HCT116 (cell line): Measurements from ENCODE around the gene SRP9. TPM values are rescaled to one million over a fixed set of nuclear protein-coding genes. Genes with fewer than 3 reads are reported as not detected.

Source experiments
- ATAC-seq: fragments of 200-7000 bp; cut with Tn5 transposase; 2 replicates; pipeline ENCODE4 v1.9.1; 2020; ENCODE audit warnings: mild to moderate bottlenecking, moderate library complexity
- BruUV-seq: library from RNA; stranded (reverse); fragments of 400-500 nt; replicated peaks from 2 replicates; lab custom pipeline; 2021; lab: Mats Ljungman, UMichigan
- CTCF ChIA-PET: fragments of 300-600 bp; sonication (Branson Sonifier 250); formaldehyde crosslinking; loops from one replicate; lab custom pipeline; 2021; ENCODE audit warnings: antibody characterized with exemption; lab: Charles Lee
- POLR2A ChIA-PET: fragments of 300-600, 350-600 bp; sonication (Branson Sonifier 250); formaldehyde crosslinking; loops from one replicate; lab custom pipeline; 2021; ENCODE audit warnings: antibody characterized with exemption; lab: Charles Lee
- RAD21 ChIA-PET, 2 experiments: fragments of 300-600 bp; sonication (Branson Sonifier 250); formaldehyde crosslinking; loops; one replicate each; lab custom pipeline; 2023; ENCODE audit warnings: low total read pairs in 2 of 2; ENCODE audit not compliant: uncharacterized antibody in 2 of 2, unreplicated experiment in 2 of 2, low non-redundant PET in 1 of 2; lab: Charles Lee
- DNase-seq: peaks from one replicate; pipeline ENCODE4 v3.0.0-alpha.2; 2010; ENCODE audit warnings: low read depth, low spot score
- H2AFZ ChIP-seq: fragments of 200-600 bp; shearing (Covaris generic), sonication (generic); 2 replicates; pipeline ENCODE4 v1.6.1; 2017; ENCODE audit warnings: low read depth, mixed run types, mixed read lengths, antibody characterized with exemption, low read length; ENCODE audit not compliant: poor library complexity, severe bottlenecking
- H3K27ac ChIP-seq: 2 replicates; pipeline ENCODE4 v1.5.1; 2012; ENCODE audit warnings: low read depth, low read length
- H3K27me3 ChIP-seq: fragments of 200-600 bp; sonication (generic); 2 replicates; pipeline ENCODE4 v1.6.1; 2016; ENCODE audit warnings: mixed run types, low read length, mixed read lengths; ENCODE audit not compliant: insufficient read depth
- H3K36me3 ChIP-seq, 2 experiments: fragments of 200-500 bp in 1 of 2; fragments of 200-600 bp in 1 of 2; sonication (Bioruptor generic) in 1 of 2; sonication (generic) in 1 of 2; 2 replicates each; pipeline versions ENCODE4 v1.5.1 to v1.6.1; 2014 to 2016; ENCODE audit warnings: low read length in 2 of 2, inconsistent platforms in 1 of 2, mixed read lengths in 1 of 2, mixed run types in 1 of 2; ENCODE audit not compliant: insufficient read depth in 2 of 2, control insufficient read depth in 1 of 2
- H3K4me1 ChIP-seq, 2 experiments: fragments of 200-600 bp in 1 of 2; sonication (generic) in 1 of 2; 2 replicates each; pipeline versions ENCODE4 v1.5.1 to v1.6.1; 2012 to 2017; ENCODE audit warnings: low read length in 2 of 2, inconsistent platforms in 1 of 2, mild to moderate bottlenecking in 1 of 2, mixed read lengths in 1 of 2, mixed run types in 1 of 2, moderate library complexity in 1 of 2; ENCODE audit not compliant: insufficient read depth in 2 of 2, control insufficient read depth in 1 of 2
- H3K4me2 ChIP-seq: fragments of 200-600 bp; sonication (generic); 2 replicates; pipeline ENCODE4 v1.6.1; 2017; ENCODE audit warnings: mixed run types, low read length, mixed read lengths
- H3K4me3 ChIP-seq, 2 experiments: fragments of 200-600 bp in 1 of 2; sonication (generic) in 1 of 2; replicated peaks in 1 of 2; 2 replicates each; pipeline ENCODE4 v1.5.1; 2011 to 2016; ENCODE audit warnings: low read length in 2 of 2, control low read depth in 1 of 2, low read depth in 1 of 2, mild to moderate bottlenecking in 1 of 2, mixed read lengths in 1 of 2, mixed run types in 1 of 2
- H3K79me2 ChIP-seq: fragments of 200-600 bp; sonication (generic); 2 replicates; pipeline ENCODE4 v1.6.1; 2017; ENCODE audit warnings: mild to moderate bottlenecking, mixed run types, low read length, moderate library complexity, mixed read lengths; ENCODE audit not compliant: insufficient read depth
- H3K9ac ChIP-seq: fragments of 200-600 bp; sonication (generic); 2 replicates; pipeline ENCODE4 v1.6.1; 2016; ENCODE audit warnings: low read length, mixed read lengths
- H3K9me2 ChIP-seq: fragments of 200-600 bp; sonication (generic), shearing (Covaris generic); 2 replicates; pipeline ENCODE4 v1.6.1; 2017; ENCODE audit warnings: mixed run types, mild to moderate bottlenecking, moderate library complexity; ENCODE audit not compliant: insufficient read depth
- H3K9me3 ChIP-seq, 2 experiments: fragments of 200-500 bp in 1 of 2; fragments of 200-600 bp in 1 of 2; sonication (Bioruptor generic) in 1 of 2; sonication (generic) in 1 of 2; 2 replicates each; pipeline ENCODE4 v1.6.1; 2014 to 2017; ENCODE audit warnings: low read length in 2 of 2, mixed read lengths in 2 of 2, inconsistent platforms in 1 of 2, low read depth in 1 of 2, mild to moderate bottlenecking in 1 of 2, mixed run types in 1 of 2, moderate library complexity in 1 of 2; ENCODE audit not compliant: control insufficient read depth in 1 of 2, insufficient read depth in 1 of 2
- H4K20me1 ChIP-seq: fragments of 200-600 bp; sonication (generic), shearing (Covaris generic); 2 replicates; pipeline ENCODE4 v1.6.1; 2017; ENCODE audit warnings: mixed run types, mild to moderate bottlenecking, moderate library complexity; ENCODE audit not compliant: insufficient read depth
- CBX3 ChIP-seq: IDR thresholded peaks from 2 replicates; pipeline ENCODE4 v1.6.1; 2012; ENCODE audit warnings: low read depth
- CEBPB ChIP-seq: IDR thresholded peaks from 2 replicates; pipeline ENCODE4 v1.6.1; 2012; ENCODE audit warnings: low read depth
- EGR1 ChIP-seq: IDR thresholded peaks from 2 replicates; pipeline ENCODE4 v1.6.1; 2012; ENCODE audit warnings: low read depth
- EZH2phosphoT487 ChIP-seq: fragments of 200-600 bp; IDR thresholded peaks from 2 replicates; pipeline ENCODE4 v1.6.1; 2018; ENCODE audit warnings: antibody characterized with exemption, borderline replicate concordance
- FOSL1 ChIP-seq: IDR thresholded peaks from 2 replicates; pipeline ENCODE4 v1.6.1; 2012; ENCODE audit warnings: low read depth
- JUND ChIP-seq: IDR thresholded peaks from 2 replicates; pipeline ENCODE4 v1.6.1; 2012
- MAX ChIP-seq: IDR thresholded peaks from 2 replicates; pipeline ENCODE4 v1.6.1; 2012
- POLR2A ChIP-seq: IDR thresholded peaks from 2 replicates; pipeline ENCODE4 v1.7.0; 2011; ENCODE audit warnings: borderline replicate concordance; ENCODE audit not compliant: insufficient read depth, insufficient read length; ENCODE audit errors: extremely low read depth
- REST ChIP-seq: IDR thresholded peaks from 2 replicates; pipeline ENCODE4 v1.6.1; 2012; ENCODE audit warnings: low read depth
- SIN3A ChIP-seq: IDR thresholded peaks from 2 replicates; pipeline ENCODE4 v1.6.1; 2012; ENCODE audit warnings: low read depth
- SP1 ChIP-seq: IDR thresholded peaks from 2 replicates; pipeline ENCODE4 v1.6.1; 2012; ENCODE audit warnings: low read depth
- SRF ChIP-seq: IDR thresholded peaks from 2 replicates; pipeline ENCODE4 v1.6.1; 2012; ENCODE audit warnings: low read depth
- TCF7L2 ChIP-seq: IDR thresholded peaks from 2 replicates; pipeline ENCODE4 v1.7.0; 2011; ENCODE audit warnings: borderline replicate concordance, inconsistent platforms; ENCODE audit not compliant: insufficient read depth, insufficient read length; ENCODE audit errors: extremely low read depth
- YY1 ChIP-seq: IDR thresholded peaks from 2 replicates; pipeline ENCODE4 v1.6.1; 2011; ENCODE audit warnings: low read length, low read depth, moderate library complexity, mild to moderate bottlenecking; ENCODE audit not compliant: insufficient replicate concordance; ENCODE audit errors: extremely low read depth
- ZBTB33 ChIP-seq: IDR thresholded peaks from 2 replicates; pipeline ENCODE4 v1.6.1; 2011; ENCODE audit warnings: mild to moderate bottlenecking, low read length, moderate library complexity; ENCODE audit not compliant: insufficient replicate concordance; ENCODE audit errors: extremely low read depth
- ZFX ChIP-seq: fragments of 450-650 bp; IDR thresholded peaks from 2 replicates; pipeline ENCODE4 v1.6.1; 2017
- ZNF274 ChIP-seq: fragments of 200-500 bp; sonication (Bioruptor generic); IDR thresholded peaks from 2 replicates; pipeline ENCODE4 v1.6.1; 2014; ENCODE audit warnings: mild to moderate bottlenecking, low read depth, low read length, inconsistent platforms
- intact Hi-C: fragments of 100-400 bp; cut with micrococcal nuclease; formaldehyde crosslinking; loops from 2 replicates; pipeline ENCODE4 v1.10.0; 2022
- total RNA-seq: library from RNA; stranded (reverse); gene quantifications from one replicate; pipeline ENCODE4 v1.2.1, GENCODE V29; 2021; ENCODE audit not compliant: unreplicated experiment
- TF ChIP-seq, protein P1 (sequence below): IDR thresholded peaks from 2 replicates; pipeline ENCODE4 v1.6.1; 2012
- TF ChIP-seq, protein P2 (sequence below), 3 experiments: fragments of 200-600 bp in 1 of 3; sonication (generic) in 1 of 3; IDR thresholded peaks in 2 of 3; conservative IDR thresholded peaks in 1 of 3; 2 replicates each; pipeline ENCODE4 v1.5.1; 2012 to 2017; ENCODE audit warnings: low read depth in 2 of 3, low read length in 2 of 3, antibody characterized with exemption in 1 of 3, borderline replicate concordance in 1 of 3, control low read depth in 1 of 3, mild to moderate bottlenecking in 1 of 3, mixed read lengths in 1 of 3, mixed run types in 1 of 3, moderate library complexity in 1 of 3; ENCODE audit not compliant: insufficient read depth in 1 of 3

SRP9 gene
- total RNA-seq, 1 experiment from 2014 or later: 220 TPM

DNA sequence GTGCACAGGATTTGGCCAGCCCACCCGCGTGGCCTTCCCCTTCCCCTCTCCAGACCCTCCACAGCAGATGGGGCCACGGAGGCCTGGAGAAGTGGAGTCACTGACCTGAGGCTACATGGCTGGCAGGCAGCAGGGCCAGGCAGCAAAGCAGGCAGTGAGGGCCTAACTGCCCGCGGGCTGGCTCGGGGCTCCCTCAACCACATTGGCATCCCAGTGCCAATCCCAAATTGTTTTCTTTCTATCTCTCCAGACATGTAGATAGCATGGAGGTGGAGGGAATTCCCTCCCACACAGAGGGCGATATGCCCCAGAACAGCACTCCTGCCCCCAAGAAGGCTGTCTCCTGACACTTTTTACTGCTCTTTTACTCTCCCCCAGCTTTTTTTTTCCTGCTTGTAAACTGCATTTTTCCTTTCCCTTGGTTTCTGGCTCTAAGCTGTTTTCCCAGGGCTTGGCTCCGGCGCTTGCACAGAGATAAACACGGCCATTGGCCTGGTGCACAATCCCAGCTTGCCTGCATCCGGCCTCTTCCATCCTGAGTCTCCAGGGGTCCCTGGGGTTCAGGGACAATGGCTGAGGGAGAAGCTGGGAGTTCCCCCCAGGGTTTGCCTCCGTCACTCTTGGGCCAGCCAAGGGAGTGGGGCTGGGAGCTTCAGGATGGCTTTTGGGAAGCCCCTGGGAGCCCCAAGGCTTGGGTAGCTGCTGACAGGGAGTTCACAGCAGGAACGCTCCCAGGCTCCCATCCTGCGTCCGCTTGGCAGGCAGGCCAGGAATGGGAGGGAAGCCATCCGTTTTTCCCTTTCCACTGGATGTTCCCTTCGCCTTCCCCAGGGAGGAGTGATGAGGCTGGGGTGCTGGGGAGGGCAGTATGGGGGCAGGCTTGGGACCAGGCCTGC is 39.3 kb downstream of the SRP9 start:
- H3K27me3 ChIP-seq: no peaks in the 10 kb centered on the region
- no peak for DNase-seq
- H4K20me1 ChIP-seq: no peaks in the 10 kb centered on the region
- BruUV-seq: no TSS peak
- ChIA-PET RAD21 (no interaction called here), CTCF (no interaction called here), POLR2A (no interaction called here)
- no peak overlapping the region for H2AFZ ChIP-seq
- H3K36me3 ChIP-seq: no peaks in the 10 kb centered on the region
- no peaks in the 10 kb centered on the region for H3K79me2 ChIP-seq
- intact Hi-C loops: no loop called here
- peak overlapping the region; percentile 48 for H3K9ac ChIP-seq
- H3K9me2 ChIP-seq: no peaks in the 10 kb centered on the region
- H3K4me1 ChIP-seq: peaks cover 29 to 32% of the 10 kb centered on the region in 2 experiments
- peak overlapping the region in 1 of 2 experiments; percentile 6; a peak in 1 of 4 replicates for H3K4me3 ChIP-seq
- peak overlapping the region; percentile 65 for H3K27ac ChIP-seq
- no peaks in the 10 kb centered on the region for H3K9me3 ChIP-seq
- H3K4me2 ChIP-seq: peak overlapping the region; percentile 51
- ATAC-seq: peak; percentile 31
- TF ChIP-seq EZH2phosphoT487 (no peak), EGR1 (no peak), MAX (no peak), FOSL1 (no peak), ZBTB33 (no peak), TCF7L2 (no peak), SRF (no peak), ZNF274 (no peak), JUND (no peak), SP1 (no peak), REST (no peak), POLR2A (no peak), ZFX (no peak), SIN3A (no peak), CBX3 (no peak), CEBPB (no peak), YY1 (no peak)
- TF ChIP-seq, protein P1, sequence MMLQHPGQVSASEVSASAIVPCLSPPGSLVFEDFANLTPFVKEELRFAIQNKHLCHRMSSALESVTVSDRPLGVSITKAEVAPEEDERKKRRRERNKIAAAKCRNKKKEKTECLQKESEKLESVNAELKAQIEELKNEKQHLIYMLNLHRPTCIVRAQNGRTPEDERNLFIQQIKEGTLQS: no peak
- TF ChIP-seq, protein P2, sequence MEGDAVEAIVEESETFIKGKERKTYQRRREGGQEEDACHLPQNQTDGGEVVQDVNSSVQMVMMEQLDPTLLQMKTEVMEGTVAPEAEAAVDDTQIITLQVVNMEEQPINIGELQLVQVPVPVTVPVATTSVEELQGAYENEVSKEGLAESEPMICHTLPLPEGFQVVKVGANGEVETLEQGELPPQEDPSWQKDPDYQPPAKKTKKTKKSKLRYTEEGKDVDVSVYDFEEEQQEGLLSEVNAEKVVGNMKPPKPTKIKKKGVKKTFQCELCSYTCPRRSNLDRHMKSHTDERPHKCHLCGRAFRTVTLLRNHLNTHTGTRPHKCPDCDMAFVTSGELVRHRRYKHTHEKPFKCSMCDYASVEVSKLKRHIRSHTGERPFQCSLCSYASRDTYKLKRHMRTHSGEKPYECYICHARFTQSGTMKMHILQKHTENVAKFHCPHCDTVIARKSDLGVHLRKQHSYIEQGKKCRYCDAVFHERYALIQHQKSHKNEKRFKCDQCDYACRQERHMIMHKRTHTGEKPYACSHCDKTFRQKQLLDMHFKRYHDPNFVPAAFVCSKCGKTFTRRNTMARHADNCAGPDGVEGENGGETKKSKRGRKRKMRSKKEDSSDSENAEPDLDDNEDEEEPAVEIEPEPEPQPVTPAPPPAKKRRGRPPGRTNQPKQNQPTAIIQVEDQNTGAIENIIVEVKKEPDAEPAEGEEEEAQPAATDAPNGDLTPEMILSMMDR (IDR thresholded peaks at IDR 0.05 in 2 of 3, conservative IDR thresholded peaks at IDR 0.05 in 1 of 3; ENCODE audit: borderline replicate concordance in 1 of 3, insufficient read depth in 1 of 3, low read depth in 2 of 3, low read length in 2 of 3): no peak
